ENCODE results near the gene PAX3.

- TF ChIP-seq, protein P1, sequence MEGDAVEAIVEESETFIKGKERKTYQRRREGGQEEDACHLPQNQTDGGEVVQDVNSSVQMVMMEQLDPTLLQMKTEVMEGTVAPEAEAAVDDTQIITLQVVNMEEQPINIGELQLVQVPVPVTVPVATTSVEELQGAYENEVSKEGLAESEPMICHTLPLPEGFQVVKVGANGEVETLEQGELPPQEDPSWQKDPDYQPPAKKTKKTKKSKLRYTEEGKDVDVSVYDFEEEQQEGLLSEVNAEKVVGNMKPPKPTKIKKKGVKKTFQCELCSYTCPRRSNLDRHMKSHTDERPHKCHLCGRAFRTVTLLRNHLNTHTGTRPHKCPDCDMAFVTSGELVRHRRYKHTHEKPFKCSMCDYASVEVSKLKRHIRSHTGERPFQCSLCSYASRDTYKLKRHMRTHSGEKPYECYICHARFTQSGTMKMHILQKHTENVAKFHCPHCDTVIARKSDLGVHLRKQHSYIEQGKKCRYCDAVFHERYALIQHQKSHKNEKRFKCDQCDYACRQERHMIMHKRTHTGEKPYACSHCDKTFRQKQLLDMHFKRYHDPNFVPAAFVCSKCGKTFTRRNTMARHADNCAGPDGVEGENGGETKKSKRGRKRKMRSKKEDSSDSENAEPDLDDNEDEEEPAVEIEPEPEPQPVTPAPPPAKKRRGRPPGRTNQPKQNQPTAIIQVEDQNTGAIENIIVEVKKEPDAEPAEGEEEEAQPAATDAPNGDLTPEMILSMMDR (IDR thresholded peaks at IDR 0.05; ENCODE audit: low read length) = no peak
- TF ChIP-seq EZH2 (optimal IDR thresholded peaks at IDR 0.05; ENCODE audit: low read depth, low read length) (no peak), EZH2phosphoT487 (IDR thresholded peaks at IDR 0.05; ENCODE audit: low read length) (no peak)
These were observed 56.3 kb downstream of the PAX3 start for GRCh38 chr2:222242532-222242931.

Measured in MM.1S (cell line).